H1 (cell line): Measurements from ENCODE around the gene ROM1. TPM values are rescaled to one million over a fixed set of nuclear protein-coding genes. Genes with fewer than 3 reads are reported as not detected.
"Not testable (repeated sequence)": the region's sequence is repeated elsewhere in the genome, so short reads cannot be mapped to it uniquely, and the experiment has no call there.

Experiments used
- CTCF ChIA-PET: fragments of 300-600 bp; sonication (Branson Sonifier 250); formaldehyde crosslinking; loops from one replicate; lab custom pipeline; 2021; ENCODE audit not compliant: partially characterized antibody; lab: Charles Lee
- POLR2A ChIA-PET: fragments of 300-600 bp; sonication (Branson Sonifier 250); formaldehyde crosslinking; loops from one replicate; lab custom pipeline; 2021; ENCODE audit warnings: inconsistent platforms; ENCODE audit not compliant: partially characterized antibody; lab: Charles Lee
- DNase-seq, 2 experiments: peaks; one replicate each; pipeline versions ENCODE4 v3.0.0 to v3.0.0-alpha.2; 2010 to 2022; ENCODE audit warnings: low spot score in 2 of 2, low read depth in 1 of 2, mixed read lengths in 1 of 2
- FAIRE-seq: peaks from 2 replicates; lab custom pipeline; 2011; peaks lifted over from hg19 to GRCh38; lab: Jason Lieb, UNC
- H2AFZ ChIP-seq: 2 replicates; pipeline ENCODE4 v1.8.1; 2012; ENCODE audit warnings: low read length, inconsistent platforms
- H2AK5ac ChIP-seq: 2 replicates; pipeline ENCODE4 v1.6.1; 2013; ENCODE audit warnings: low read depth, low read length
- H2BK120ac ChIP-seq: replicated peaks from 2 replicates; pipeline ENCODE3; 2013; ENCODE audit warnings: low read depth, low read length, inconsistent platforms
- H2BK12ac ChIP-seq: 2 replicates; pipeline ENCODE4 v1.6.1; 2013; ENCODE audit warnings: low read depth, low read length
- H2BK15ac ChIP-seq: 2 replicates; pipeline ENCODE4 v1.6.1; 2013; ENCODE audit warnings: low read length
- H2BK20ac ChIP-seq: 2 replicates; pipeline ENCODE4 v1.6.1; 2013; ENCODE audit warnings: low read length
- H2BK5ac ChIP-seq: 2 replicates; pipeline ENCODE4 v1.6.1; 2013; ENCODE audit warnings: low read depth, low read length
- H3K14ac ChIP-seq: 2 replicates; pipeline ENCODE4 v1.6.1; 2013; ENCODE audit warnings: inconsistent platforms; ENCODE audit not compliant: insufficient read length
- H3K18ac ChIP-seq: 2 replicates; pipeline ENCODE4 v1.6.1; 2013; ENCODE audit warnings: low read length; ENCODE audit errors: extremely low read depth
- H3K23ac ChIP-seq: 2 replicates; pipeline ENCODE4 v1.6.1; 2013; ENCODE audit warnings: inconsistent platforms; ENCODE audit not compliant: insufficient read length
- H3K23me2 ChIP-seq: 2 replicates; pipeline ENCODE4 v1.6.1; 2013; ENCODE audit warnings: low read depth, low read length
- H3K27ac ChIP-seq: 2 replicates; pipeline ENCODE4 v1.6.1; 2011; ENCODE audit warnings: low read depth, low read length, inconsistent platforms
- H3K27me3 ChIP-seq, 4 experiments: replicated peaks in 1 of 4; 1 replicate in 1 of 4; 2 replicates in 3 of 4; pipeline versions ENCODE4 v1.6.1 to v1.8.1; 2011 to 2013; ENCODE audit warnings: low read length in 3 of 4, mild to moderate bottlenecking in 3 of 4, inconsistent platforms in 2 of 4, mixed read lengths in 2 of 4, moderate library complexity in 1 of 4; ENCODE audit not compliant: control insufficient read depth in 3 of 4, insufficient read depth in 3 of 4; ENCODE audit errors: extremely low read depth in 1 of 4
- H3K36me3 ChIP-seq, 4 experiments: 2 replicates each; pipeline versions ENCODE4 v1.6.1 to v1.8.1; 2011 to 2013; ENCODE audit warnings: mild to moderate bottlenecking in 4 of 4, low read length in 3 of 4, moderate library complexity in 2 of 4, control low read depth in 1 of 4, inconsistent platforms in 1 of 4; ENCODE audit not compliant: insufficient read depth in 4 of 4, control insufficient read depth in 2 of 4
- H3K4ac ChIP-seq: replicated peaks from 2 replicates; pipeline ENCODE3; 2013; ENCODE audit warnings: low read length, low read depth, mixed read lengths, inconsistent platforms; ENCODE audit not compliant: insufficient read length
- H3K4me1 ChIP-seq, 4 experiments: replicated peaks in 1 of 4; 1 replicate in 1 of 4; 2 replicates in 3 of 4; pipeline versions ENCODE4 v1.6.1 to v1.8.1; 2011 to 2013; ENCODE audit warnings: low read length in 3 of 4, inconsistent platforms in 2 of 4, mixed read lengths in 1 of 4; ENCODE audit not compliant: insufficient read depth in 4 of 4, control insufficient read depth in 3 of 4
- H3K4me2 ChIP-seq, 2 experiments: 2 replicates each; pipeline versions ENCODE4 v1.6.1 to v1.8.1; 2011 to 2013; ENCODE audit warnings: low read depth in 2 of 2, low read length in 2 of 2, control low read depth in 1 of 2, inconsistent platforms in 1 of 2, mild to moderate bottlenecking in 1 of 2; ENCODE audit not compliant: insufficient read depth in 1 of 2
- H3K4me3 ChIP-seq, 4 experiments: fragments of 200-600, 300-600 bp in 1 of 4; sonication (generic), shearing (Covaris generic), sonication (Bioruptor Twin) in 1 of 4; 2 replicates each; pipeline versions ENCODE4 v1.5.1 to v1.8.1; 2011 to 2016; ENCODE audit warnings: low read length in 4 of 4, low read depth in 3 of 4, control low read depth in 2 of 4, inconsistent platforms in 2 of 4, mild to moderate bottlenecking in 2 of 4, mixed read lengths in 1 of 4, moderate library complexity in 1 of 4; ENCODE audit not compliant: insufficient read depth in 2 of 4; ENCODE audit errors: extremely low read depth in 1 of 4
- H3K56ac ChIP-seq: replicated peaks from 2 replicates; pipeline ENCODE3; 2013; ENCODE audit warnings: low read depth, mild to moderate bottlenecking, mixed read lengths, low read length, inconsistent platforms; ENCODE audit not compliant: insufficient read length
- H3K79me1 ChIP-seq: 2 replicates; pipeline ENCODE4 v1.6.1; 2013; ENCODE audit warnings: low read depth, low read length, control low read depth
- H3K79me2 ChIP-seq, 2 experiments: 2 replicates each; pipeline versions ENCODE4 v1.6.1 to v1.8.1; 2012 to 2013; ENCODE audit warnings: low read length in 2 of 2, mild to moderate bottlenecking in 2 of 2, inconsistent platforms in 1 of 2; ENCODE audit not compliant: insufficient read depth in 2 of 2, control insufficient read depth in 1 of 2
- H3K9ac ChIP-seq, 4 experiments: replicated peaks in 1 of 4; 1 replicate in 1 of 4; 2 replicates in 3 of 4; pipeline versions ENCODE4 v1.6.1 to v1.8.1; 2011 to 2013; ENCODE audit warnings: low read depth in 3 of 4, low read length in 3 of 4, control low read depth in 2 of 4, mild to moderate bottlenecking in 2 of 4, moderate library complexity in 2 of 4, inconsistent platforms in 1 of 4; ENCODE audit errors: extremely low read depth in 1 of 4
- H3K9me3 ChIP-seq, 2 experiments: 2 replicates each; pipeline versions ENCODE4 v1.6.1 to v1.8.1; 2012 to 2013; ENCODE audit warnings: mild to moderate bottlenecking in 2 of 2, moderate library complexity in 2 of 2, control low read depth in 1 of 2, inconsistent platforms in 1 of 2, low read depth in 1 of 2, low read length in 1 of 2, mixed read lengths in 1 of 2; ENCODE audit not compliant: insufficient read depth in 2 of 2
- H4K20me1 ChIP-seq, 2 experiments: replicated peaks in 1 of 2; 2 replicates each; pipeline versions ENCODE3 to v1.8.1; 2011 to 2013; ENCODE audit warnings: inconsistent platforms in 2 of 2, low read length in 2 of 2, mild to moderate bottlenecking in 1 of 2; ENCODE audit not compliant: insufficient read depth in 2 of 2, control insufficient read depth in 1 of 2
- H4K5ac ChIP-seq: 2 replicates; pipeline ENCODE4 v1.6.1; 2013; ENCODE audit warnings: low read length, low read depth, mixed read lengths, inconsistent platforms; ENCODE audit not compliant: insufficient read length
- H4K8ac ChIP-seq: 2 replicates; pipeline ENCODE4 v1.8.0; 2013; ENCODE audit warnings: mild to moderate bottlenecking, moderate library complexity, low read length, inconsistent platforms; ENCODE audit not compliant: insufficient read depth; ENCODE audit errors: extremely low read depth
- H4K91ac ChIP-seq: replicated peaks from 2 replicates; pipeline ENCODE3; 2013; ENCODE audit warnings: low read length, mixed read lengths, inconsistent platforms; ENCODE audit not compliant: insufficient read length
- WGBS, 2 experiments: shearing (Covaris generic) in 1 of 2; methylation state at CpG; one replicate each; pipeline versions ENCODE4 v1.1.6 to v1.1.7; 2013 to 2015; ENCODE audit warnings: low lambda C conversion rate in 2 of 2, mixed read lengths in 2 of 2, inconsistent platforms in 1 of 2, low coverage in 1 of 2, missing lambda C conversion rate in 1 of 2; ENCODE audit not compliant: insufficient replicate concordance in 2 of 2, insufficient coverage in 1 of 2, insufficient read length in 1 of 2; ENCODE audit errors: extremely low coverage in 1 of 2, missing lambda C conversion rate in 1 of 2; 5-methylcytosine and 5-hydroxymethylcytosine counted together
- polyA plus RNA-seq, 7 experiments: library from polyadenylated mRNA; depleted of rRNA in 3 of 7; stranded (reverse) in 5 of 7; unstranded in 2 of 7; fragments of >200 nt in 5 of 7; fragments of 200-250 nt in 2 of 7; gene quantifications; 1 replicate in 5 of 7; 2 replicates in 1 of 7; 4 replicates in 1 of 7; pipeline versions ENCODE4 v1.2.1 to v1.2.3, GENCODE V29; 2011 to 2013; ENCODE audit warnings: missing spikeins in 2 of 7, mixed read lengths in 2 of 7
- total RNA-seq: library from RNA; stranded (reverse); fragmentation: NEBNext Ultra II Directional; extraction: Animal tissue kit (Norgen Biotek cat#: 25700); gene quantifications from 2 replicates; pipeline ENCODE4 v1.2.1, GENCODE V29; 2021

ROM1 gene
- total and polyA plus RNA-seq, 2 of the 8 experiments (the other 6 are each of a cell fraction or from before 2014, with no cell fraction given) = 0.86 to 2.2 TPM

- not testable (repeated sequence) for H3K27me3 ChIP-seq, H2AFZ ChIP-seq, FAIRE-seq, H3K9ac ChIP-seq, H3K14ac ChIP-seq, H4K5ac ChIP-seq, H3K23me2 ChIP-seq, H2BK20ac ChIP-seq, H3K56ac ChIP-seq, H3K18ac ChIP-seq, H2BK120ac ChIP-seq, H3K4me2 ChIP-seq, H4K91ac ChIP-seq, H3K9me3 ChIP-seq, H4K20me1 ChIP-seq, H4K8ac ChIP-seq, H2BK12ac ChIP-seq, H3K4me3 ChIP-seq, H3K27ac ChIP-seq, H3K4me1 ChIP-seq, DNase-seq, H2BK15ac ChIP-seq, H3K79me2 ChIP-seq, H3K23ac ChIP-seq, H2BK5ac ChIP-seq, H3K4ac ChIP-seq, H3K79me1 ChIP-seq, H2AK5ac ChIP-seq
- POLR2A ChIA-PET = interaction anchor here (0.9 to 1.8 kb wide), 4 partner anchors 10 to 12 kb away, joined by 3 to 11 read pairs (median 6); partner anchors contain the start of gene TUT1
- CTCF ChIA-PET = interaction anchor here (0.6 kb wide), 1 partner anchor 266 kb away, joined by 3 read pairs; no protein-coding TSS in a partner anchor
- H3K36me3 ChIP-seq = peaks cover 7 to 25% (median 11%) of the 10 kb centered on the region in 4 experiments
- WGBS, 2 experiments = 100% methylated on average over 4 of the region's 4 CpGs; no CpG with 5 or more reads in 1 of the 2 experiments
Observed at GRCh38 chr11:62581735-62582134, 31.3 kb upstream of the ROM1 start.

- FAIRE-seq = not testable (repeated sequence)
Observed at GRCh38 chr11:62585356-62585755, 27.7 kb upstream of the ROM1 start.

More at GRCh38 chr11:62585356-62585755, 27.7 kb upstream of the ROM1 start:
- H3K27me3 ChIP-seq, H4K20me1 ChIP-seq, H3K4me3 ChIP-seq, H3K9ac ChIP-seq, H4K5ac ChIP-seq, H2BK15ac ChIP-seq, H3K14ac ChIP-seq, H3K79me1 ChIP-seq, H3K4me1 ChIP-seq, H2AK5ac ChIP-seq, H4K8ac ChIP-seq, H2BK5ac ChIP-seq, H3K18ac ChIP-seq, DNase-seq, H2BK20ac ChIP-seq, H3K4ac ChIP-seq, H3K9me3 ChIP-seq, H3K27ac ChIP-seq, H3K23me2 ChIP-seq, H3K23ac ChIP-seq, H2AFZ ChIP-seq, H4K91ac ChIP-seq, H2BK120ac ChIP-seq, H2BK12ac ChIP-seq, H3K56ac ChIP-seq, H3K4me2 ChIP-seq: not testable (repeated sequence)
- 95% methylated on average over 7 of the region's 7 CpGs; no CpG with 5 or more reads in 1 of the 2 experiments for WGBS, 2 experiments
- H3K36me3 ChIP-seq = peaks cover 0 to 40% (median 9%) of the 10 kb centered on the region in 4 experiments; a peak in 7 of 8 replicates
- ChIA-PET POLR2A (interaction anchor here (0.6 to 9.7 kb wide), 4 partner anchors 12 to 37 kb away, joined by 3 to 167 read pairs (median 4); partner anchors contain the start of genes B3GAT3 and EEF1G), CTCF (interaction anchor here (0.7 to 1.4 kb wide), 4 partner anchors 10 to 191 kb away, joined by 3 to 4 read pairs (median 3); no protein-coding TSS in a partner anchor)
- H3K79me2 ChIP-seq = peaks cover 0 to 11% of the 10 kb centered on the region in 2 experiments; a peak in 1 of 4 replicates
